Activated naive CD4-positive, alpha-beta T cell (primary cell): ENCODE data around the gene ASTN1.

ENCODE experiments used
- DNase-seq, 4 experiments: peaks; one replicate each; lab custom pipeline; 2025; lab: John Stamatoyannopoulos, UW

Gene ASTN1

DNA sequence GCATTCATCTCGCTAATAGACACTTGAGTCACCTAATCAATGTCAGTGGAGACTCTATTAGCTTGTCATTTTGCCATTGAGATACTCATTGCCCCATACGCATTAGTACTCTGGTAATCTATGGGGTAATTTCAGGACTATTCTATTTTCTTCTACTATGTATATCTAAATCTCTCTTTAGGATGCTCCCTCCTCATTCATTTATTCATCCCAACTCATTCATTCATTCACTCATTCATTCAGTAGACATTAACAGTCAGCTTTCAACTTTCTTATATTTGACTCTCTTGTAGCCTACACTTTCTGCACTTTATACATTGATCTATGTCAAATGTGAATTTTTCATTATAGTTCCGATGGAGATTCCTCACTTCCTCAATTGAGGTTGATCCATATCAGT is 170.9 kb downstream of the ASTN1 start:
- no peak for DNase-seq

DNA sequence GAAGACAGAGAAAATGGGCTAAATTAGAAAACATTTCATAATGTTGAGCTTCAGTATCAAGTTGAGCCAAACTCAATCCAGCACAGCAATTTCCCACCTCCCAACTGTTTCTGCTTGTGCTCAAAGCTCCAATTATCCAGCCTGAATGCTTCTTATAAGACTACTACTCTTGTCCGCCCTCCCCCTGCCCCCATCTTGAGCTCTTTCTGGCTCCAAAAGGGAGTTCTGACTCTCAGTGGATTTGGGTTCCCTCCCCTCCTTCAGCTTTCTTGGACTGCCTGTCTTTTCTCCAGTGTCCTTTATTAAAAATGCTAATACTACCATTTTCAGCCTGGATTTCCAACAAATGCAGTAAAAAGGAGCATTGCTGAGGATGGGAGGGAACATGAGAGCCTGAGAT is 174.8 kb downstream of the ASTN1 start:
- DNase-seq = no peak

DNA sequence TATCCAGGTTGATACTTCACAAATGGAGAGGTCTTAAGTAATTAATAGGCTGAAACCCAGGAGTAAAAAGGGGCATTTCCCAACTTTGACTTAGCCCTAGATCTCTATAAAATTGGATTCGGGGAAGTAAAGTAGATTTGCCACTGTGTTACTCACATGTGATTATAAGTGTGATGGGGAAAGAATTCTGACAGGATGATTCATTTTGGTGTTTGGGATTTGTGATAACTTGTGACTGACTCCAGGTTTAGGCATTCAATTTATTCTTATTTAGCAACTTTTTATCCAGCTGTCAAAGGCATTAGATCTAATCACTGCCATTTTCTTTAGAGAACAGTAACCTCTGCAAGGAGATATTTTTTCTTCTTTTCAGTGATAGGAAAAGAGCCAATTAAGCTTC is 175.5 kb downstream of the ASTN1 start:
- no peak for DNase-seq

DNA sequence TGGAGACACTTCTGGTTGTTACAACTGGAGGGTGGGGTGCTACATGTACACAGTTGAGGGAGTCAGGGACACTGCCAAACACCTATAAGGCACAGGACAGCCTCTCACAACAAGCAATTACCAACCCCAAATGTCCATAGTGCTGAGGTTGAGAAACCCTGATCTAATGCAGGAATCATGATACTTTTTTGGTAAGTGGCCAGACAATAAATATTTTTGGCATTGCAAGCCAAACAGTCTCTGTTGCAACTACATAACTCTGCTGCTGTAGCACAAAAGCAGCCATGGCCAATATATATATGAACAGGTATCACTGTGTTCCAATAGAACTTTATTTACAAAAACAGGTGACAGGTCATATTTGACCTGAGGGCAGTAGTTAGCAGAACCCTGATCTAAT is 177.5 kb downstream of the ASTN1 start:
- no peak for DNase-seq

DNA sequence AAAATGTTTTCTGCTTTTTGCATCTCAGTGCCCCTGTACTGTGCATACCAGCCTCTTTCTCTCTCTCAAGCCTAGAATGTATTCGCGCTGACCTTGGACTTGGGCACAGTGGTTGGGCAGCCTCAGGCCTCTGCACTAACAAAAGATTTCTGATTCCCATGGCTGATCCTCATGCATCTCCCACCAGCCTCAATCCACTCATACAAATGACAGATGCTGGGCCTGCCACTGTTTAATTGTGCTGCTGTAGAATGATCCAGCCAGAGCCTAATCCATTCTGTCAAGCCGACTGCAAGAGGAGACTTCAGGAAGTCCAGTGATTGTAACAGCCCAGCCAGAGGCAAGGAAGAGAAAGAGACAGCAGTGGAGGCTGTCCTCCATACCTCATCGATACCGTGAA is 180.8 kb downstream of the ASTN1 start:
- DNase-seq = no peak

DNA sequence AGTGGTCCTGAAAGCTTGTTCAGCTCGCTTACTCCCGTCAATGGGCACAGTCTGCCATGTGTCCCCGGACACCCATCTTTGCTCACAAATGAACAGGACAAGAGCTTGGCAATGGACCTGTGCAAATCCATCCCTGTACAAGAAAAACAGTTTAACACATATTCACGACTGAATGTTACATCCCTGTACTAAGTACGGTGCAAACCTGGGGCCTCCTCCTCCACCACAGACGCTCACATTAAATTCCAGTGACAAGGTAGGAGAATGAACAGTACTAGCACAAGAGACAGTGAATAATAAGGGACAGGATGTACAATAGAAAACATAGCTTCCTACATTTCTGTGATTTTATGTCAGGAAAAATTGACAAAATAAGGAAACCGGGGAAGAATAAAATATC is 187.7 kb downstream of the ASTN1 start:
- no peak for DNase-seq

DNA sequence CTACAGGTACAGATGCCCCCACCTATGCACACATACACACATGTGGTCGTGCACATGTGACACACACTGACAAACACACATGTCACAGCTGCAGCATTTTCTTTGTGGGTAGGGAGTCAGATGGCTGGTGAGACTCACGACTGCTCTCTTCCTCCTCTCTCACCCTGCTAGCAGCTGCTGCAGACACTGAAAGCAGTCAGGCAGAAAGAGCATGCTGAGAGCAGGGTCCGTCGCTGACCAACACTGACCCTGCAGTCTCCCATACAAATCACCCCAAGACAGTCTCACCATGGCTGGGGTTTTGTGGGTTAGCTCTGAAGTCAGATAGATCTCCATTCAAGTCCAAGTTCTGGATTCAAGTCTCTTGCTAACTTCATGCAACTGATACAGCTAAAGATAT is 188.3 kb downstream of the ASTN1 start:
- DNase-seq = no peak

DNA sequence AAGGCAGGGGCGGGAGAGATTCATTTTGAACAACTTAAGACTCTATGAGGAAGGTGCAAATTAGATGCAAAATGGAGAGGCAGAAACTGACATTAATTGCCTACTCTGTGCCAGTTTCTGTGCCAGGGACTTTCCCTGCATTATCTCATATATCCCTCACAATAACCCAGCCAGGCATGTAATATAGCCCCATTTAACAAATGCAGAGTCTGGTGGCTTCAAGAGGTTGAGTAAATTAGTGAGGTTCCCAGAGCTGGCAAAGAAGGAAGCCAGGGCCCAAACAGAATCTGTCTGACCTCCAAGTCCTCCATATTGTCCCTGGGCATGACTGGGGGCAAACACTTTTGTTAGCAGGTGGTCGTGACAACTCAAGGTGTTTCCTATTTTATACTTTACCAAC is 199.8 kb downstream of the ASTN1 start:
- DNase-seq = no peak

DNA sequence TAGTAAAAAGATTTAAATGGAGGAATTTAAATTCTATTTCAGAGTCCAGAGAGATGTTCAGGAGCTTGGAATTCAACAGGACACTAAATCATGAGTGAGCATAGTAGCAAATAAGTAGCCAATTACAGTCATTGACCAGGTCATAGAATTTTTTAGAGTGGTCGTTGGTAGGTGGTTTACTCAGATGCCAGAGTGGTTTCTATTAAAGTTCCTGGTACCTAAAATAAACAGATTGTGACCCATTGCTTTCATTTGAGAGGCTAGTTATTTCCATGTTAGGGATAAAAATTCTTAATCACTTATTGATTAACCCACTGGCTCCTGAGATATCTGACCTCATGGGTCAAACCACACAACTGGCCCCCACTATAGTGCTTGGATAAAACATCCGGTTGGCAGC is 201.3 kb downstream of the ASTN1 start:
- DNase-seq = no peak

DNA sequence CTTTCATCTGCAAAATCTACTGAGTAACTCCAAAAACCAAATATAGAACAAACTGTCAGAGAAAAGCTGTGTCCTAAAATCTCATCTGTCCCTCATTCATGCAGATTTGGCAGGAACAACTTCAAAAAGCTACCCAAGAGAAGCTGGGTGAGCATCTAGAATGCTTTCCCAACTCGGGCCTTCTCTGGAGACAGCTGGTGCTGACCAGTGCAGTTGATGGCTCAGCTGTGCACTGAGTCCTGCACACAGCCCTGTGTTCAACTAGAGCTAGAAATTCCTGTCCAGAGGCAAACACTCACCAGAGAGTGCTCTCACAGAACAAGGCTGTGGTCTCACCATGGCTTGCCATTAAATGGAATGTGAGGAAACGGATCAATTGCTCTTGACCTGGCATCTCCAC is 202.8 kb downstream of the ASTN1 start:
- no peak for DNase-seq

DNA sequence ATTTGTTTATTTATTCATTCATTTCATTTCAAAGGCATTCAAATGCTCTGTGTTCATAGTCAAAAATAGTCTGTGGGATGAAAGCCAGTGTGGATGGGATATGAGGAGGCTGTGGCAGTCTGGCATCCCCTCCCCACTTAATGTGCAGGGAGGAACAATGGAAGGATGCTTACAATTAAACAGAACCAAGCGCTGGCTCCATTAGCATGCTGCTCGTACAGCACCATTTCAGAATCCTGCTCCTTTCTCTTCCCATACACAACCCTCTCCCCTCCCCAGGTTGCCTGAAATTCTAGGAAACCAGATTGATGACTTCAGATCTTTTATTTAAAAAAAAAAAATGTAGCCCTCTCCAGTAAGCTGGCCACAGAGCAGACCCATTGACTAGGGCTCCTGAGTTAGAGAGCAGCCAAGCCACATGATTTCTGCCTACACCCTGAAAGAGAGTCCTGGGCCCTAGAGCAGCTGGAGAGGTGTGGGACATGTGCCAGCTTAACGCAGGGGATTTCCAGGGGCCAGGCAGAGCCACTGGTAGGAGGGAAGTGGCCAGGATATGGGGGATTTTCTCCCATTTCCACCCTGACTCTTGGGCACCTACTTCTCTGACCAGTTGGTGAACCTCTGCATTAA is 205.2 kb downstream of the ASTN1 start:
- DNase-seq = no peak

DNA sequence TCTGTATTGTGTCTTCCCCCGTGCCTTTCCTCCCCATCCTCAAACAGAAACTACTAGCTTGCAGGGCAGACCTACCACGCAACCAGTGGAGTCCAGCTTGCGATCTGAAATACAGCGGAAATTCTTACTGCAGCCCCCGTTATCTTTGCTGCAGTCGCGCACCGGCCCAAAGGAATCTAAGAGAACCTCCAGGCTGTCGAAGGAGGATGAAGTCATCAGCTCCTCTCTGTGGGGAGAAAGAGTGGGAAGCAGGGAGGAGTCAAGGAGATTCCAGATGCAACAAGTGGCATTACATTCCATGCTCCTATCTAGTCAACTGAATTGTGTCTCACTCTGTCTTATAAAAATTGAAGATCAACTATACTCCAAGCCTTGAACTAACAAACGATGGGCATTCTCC is 206.9 kb downstream of the ASTN1 start:
- DNase-seq = no peak

DNA sequence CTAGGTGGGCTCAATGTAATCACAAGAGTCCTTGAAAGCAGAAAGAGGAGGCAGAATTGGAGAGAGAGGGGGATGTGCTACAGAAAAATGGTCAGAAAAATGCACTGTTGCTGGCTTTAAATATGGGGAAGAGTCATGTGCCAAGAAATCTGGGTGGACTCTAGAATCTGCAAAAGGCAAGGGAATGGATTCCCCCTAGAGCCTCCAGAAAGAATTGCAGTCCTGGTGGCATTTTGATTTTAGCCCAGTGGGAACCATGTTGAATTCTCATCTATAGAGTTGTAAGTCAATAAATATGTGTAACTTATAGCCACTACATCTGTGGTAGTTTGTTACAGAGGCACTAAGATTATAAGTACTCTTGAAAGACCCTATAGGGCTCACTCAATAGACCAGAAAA is 210.3 kb downstream of the ASTN1 start:
- DNase-seq = no peak

DNA sequence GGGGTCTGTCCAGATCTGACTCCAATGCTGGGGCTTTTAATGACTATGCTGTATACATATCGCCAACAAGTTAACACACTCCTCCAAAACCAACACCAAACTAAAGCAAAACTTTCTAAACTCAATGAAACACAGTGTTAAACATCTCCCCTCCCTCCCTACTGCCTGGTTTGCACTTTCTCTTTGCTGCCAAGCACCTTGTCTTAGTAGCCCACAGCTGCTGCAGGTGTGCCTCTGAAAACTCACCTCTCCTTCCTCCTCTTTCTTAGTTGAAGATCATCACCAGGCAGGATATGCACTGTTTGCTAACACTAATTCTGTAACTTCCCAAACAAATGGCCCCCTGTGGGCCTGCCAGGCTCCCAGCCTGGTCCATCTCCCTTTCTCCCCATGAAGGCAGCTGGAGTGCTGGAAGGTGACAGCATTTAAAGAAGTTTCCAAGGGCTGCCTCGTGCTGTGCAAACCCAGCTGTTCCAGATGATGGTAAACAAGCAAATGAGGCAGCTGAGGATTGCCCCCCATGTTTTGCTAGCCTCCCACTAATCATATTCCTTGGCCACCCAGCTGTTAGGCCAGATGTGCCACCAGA is 213.7 kb downstream of the ASTN1 start:
- no peak for DNase-seq

DNA sequence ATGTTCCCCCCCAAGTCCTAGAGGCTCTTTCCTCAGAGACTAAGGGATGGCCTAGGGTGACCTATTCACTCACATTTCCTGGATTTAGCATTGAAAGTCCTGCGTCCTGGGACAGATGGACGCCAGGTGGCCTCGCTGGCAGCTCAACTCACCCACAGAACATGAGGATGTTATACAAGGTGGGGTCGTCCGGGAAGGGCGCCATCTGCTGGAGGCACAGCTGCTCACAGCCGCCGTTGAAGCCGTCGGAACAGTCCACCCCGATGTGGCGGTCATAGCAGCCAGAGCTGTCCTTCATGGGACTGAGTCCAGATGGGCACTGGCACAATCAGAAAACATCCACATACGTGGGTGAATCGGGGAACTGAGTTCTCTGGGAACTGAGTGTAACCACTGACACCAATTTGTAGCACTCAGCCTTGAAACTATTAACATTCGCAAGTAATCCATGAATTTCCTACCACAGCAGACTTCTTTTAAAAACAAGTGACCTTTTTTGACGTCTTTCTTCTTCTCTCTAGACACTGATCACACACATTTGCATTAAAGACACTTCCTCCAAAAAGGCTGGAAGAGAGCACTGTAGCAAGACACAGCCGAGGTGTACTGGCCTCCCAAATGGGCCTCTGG is 215.4 kb downstream of the ASTN1 start:
- DNase-seq = no peak

DNA sequence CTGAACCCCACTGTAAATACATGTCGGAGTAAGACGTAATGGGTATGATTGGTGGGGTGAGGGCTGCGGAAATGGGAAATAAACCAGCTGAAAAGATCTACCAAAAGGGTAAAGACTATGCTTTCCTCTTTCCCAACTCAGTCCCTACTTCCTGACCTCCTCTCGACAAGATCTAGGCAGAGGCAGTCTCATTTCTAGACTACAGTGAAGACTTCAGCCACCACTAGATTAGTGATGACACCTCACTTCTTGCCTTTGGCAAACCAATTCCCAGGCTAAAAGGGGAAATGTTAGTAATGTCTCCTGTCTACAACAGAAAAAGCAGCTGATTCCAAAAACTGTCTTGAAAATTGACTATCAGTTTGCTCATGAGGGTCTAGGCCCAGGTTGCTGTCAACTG is 219.9 kb downstream of the ASTN1 start:
- no peak for DNase-seq

DNA sequence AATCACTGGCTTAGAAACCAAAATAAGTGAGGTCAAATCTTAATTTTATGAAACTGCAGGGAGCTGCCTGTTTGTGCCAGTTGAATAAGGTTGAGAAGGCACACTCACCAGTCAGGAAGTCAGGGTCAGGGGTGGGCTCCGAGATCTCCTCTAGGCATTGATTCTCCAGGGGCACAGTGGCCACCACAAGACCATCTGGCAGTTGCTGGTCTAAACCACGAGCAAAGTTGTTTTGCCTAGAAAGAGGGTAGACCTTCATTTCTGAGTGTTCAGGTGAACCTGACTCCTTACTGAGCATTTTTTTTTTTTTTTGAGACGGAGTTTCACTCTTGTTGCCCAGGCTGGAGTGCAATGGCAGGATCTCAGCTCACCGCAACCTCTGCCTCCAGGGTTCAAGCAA is 220.7 kb downstream of the ASTN1 start:
- no peak for DNase-seq

DNA sequence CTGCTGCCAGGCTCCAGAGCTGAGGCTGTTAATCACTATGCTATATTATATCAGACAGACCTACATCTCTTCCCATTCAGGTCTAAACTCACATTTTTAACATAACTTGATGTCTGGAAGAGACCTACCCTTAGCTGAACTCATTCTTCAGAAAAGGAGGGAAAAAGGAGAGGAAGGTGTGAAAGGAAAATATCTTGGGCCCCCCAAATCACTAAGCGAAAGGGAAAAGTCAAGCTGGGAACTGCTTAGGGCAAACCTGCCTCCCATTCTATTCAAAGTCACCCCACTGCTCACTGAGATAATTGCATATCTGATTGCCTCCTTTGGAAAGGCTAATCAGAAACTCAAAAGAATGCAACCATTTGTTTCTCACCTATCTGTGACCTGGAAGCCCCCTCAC is 222.2 kb downstream of the ASTN1 start:
- DNase-seq = no peak

DNA sequence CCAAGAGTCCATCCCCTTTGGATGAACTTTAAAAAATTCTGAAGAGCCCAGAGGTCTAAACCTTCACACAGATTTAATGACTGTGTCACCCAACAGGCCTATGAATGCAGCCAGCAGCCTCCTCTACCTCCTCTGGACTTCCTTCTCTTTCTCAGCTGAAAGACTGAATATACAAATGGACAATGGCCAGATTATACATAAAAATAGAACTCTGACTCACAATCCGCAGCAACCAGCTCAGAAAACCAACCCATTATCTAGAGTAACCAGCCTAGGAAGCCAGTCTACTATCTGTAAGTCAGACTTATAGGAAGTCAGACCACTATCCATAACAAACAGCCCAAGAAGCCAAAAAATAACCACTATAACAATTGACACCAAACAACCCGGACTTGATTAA is 224.5 kb downstream of the ASTN1 start:
- DNase-seq = no peak

DNA sequence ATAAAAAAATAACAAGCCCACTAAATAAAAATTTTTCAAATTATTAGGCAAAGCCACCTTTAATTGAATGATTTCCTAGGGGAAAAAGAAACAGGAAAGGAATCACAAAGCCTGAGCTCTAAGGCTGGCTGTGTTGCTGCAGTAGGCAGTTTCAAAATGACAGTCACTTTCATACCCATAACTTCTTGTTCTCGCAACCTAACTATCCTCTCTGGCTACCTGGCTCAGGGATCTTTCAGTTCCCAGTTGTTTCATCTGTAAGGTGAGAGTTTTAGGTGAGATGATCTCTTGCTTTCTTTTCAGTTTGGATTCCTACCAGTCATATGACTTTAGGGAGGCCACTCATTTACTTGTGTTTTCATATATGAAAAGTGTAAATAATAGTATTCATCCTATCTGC is 226.1 kb downstream of the ASTN1 start:
- no peak for DNase-seq

DNA sequence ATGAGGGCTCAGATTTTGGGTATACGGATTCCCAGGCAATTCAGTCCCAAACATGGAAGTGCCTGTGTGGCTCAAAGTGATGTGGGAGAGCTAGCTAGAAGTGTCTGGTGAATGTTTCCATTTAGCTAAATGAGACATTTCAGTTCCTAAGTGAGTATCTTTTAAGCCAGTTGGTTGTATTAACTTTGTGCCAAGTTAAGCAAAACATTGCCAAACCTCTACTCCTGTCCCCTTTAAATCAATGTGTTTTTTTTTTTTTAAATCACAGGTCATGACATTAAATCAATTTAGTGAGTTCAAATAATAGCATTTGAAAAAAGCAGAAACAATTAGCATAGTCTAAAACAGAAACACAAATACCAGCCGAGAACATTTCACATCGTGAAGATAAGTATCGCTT is 230.1 kb downstream of the ASTN1 start:
- DNase-seq = no peak

DNA sequence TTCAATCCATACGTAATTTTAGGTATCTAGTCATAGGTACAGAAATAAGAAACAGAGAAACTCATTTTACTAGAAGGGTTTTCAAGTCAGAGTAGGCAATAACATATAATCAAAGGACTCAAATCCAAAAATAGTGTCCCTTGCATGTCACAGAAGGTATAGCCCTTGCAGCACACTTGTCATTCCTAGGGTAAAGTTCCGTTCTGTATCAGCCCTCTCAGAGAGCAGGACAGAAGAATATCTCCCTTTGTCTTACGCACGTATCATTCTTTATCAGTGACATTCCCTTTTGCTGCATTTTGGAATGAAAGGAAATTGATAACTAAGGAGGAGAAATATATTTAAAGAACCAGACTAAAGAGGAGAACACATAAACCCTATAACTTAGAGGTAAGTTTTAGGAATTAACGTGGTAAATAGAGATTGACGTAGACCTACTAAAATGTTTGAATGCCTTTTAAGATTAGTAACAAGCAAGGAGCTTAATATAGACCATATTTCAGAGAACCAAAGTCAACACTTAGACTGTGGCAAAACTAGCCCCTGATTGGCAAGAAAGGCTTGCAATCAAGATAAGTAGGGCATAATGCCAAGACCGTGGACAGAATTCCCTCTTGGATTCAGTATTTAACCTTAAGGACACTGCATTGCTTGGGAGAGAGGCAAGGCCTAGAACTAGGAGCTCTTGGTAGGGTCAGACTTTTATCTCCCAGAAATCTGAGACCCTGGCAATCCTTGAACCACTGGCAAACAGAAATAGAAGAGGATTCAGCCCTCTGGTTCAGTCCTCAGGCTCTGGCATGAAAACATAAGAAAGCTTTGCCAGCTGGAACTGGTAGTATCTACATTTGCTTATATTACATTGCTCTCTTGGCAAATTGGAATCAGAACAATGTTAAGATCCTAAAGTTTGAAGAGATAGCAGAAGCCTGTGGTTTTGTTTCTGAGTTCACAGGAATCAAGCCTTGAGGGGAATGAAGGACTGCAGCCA is 232.1 kb downstream of the ASTN1 start:
- DNase-seq = no peak

DNA sequence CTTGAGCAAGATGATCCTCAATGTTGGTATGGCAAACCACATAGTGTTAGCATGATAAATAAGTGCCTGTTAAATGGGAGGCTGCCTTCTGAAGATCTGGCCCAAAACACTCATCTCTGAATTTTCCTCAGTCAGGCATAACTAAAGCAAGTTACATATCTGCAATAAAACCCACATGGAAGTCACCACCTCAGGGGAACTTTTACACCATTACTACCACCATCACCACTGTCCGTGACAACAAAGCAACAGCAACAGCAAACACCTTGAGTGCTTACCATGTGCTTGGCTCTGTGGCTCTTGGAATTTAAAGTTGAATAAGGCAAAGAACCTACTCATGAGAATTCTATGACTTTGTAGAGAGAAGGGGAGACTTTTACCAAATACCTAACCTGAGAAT is 233.0 kb downstream of the ASTN1 start:
- DNase-seq = no peak
